HG02973 (cell line): ENCODE measurements around the gene ENDOD1.
A peak's percentile ranks its signal among the peaks of the same experiment; 100 is the strongest.
"Not testable (repeated sequence)": the region's sequence is repeated elsewhere in the genome, so short reads cannot be mapped to it uniquely, and the experiment has no call there.

Source experiments
- ATAC-seq: cut with Tn5 transposase; IDR thresholded peaks from one replicate; pipeline ENCODE4 v1.9.1; 2021; ENCODE audit warnings: moderate library complexity; ENCODE audit not compliant: unreplicated experiment

ENDOD1 gene

GRCh38 chr11:95102733-95103132, 13.1 kb downstream of the ENDOD1 start:
- no peak for ATAC-seq

DNA sequence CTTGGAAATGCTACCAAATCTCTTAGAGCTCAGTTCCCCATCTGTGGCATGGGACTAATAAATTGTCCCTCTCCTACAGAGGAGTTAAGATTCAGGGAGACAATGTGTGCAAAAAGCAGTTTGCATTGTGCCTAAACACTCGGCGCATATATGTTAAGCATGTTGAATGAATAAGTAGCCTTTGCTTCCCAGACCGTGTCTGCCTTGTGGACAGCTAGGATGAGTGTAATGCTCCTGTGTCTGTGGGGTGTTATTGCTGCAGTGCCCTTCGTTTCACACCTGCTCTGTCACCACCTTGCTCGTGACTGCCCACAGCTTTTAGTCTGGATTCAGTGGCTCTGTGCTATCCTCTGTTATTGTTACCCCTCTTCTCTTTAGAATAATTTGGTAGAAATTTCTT, 14.1 kb downstream of the ENDOD1 start:
- ATAC-seq: no peak

- no peak for ATAC-seq
These were observed 14.6 kb downstream of the ENDOD1 start for GRCh38 chr11:95104121-95104830.

- no peak for ATAC-seq
These were observed 15.2 kb downstream of the ENDOD1 start for GRCh38 chr11:95104856-95105255.

DNA sequence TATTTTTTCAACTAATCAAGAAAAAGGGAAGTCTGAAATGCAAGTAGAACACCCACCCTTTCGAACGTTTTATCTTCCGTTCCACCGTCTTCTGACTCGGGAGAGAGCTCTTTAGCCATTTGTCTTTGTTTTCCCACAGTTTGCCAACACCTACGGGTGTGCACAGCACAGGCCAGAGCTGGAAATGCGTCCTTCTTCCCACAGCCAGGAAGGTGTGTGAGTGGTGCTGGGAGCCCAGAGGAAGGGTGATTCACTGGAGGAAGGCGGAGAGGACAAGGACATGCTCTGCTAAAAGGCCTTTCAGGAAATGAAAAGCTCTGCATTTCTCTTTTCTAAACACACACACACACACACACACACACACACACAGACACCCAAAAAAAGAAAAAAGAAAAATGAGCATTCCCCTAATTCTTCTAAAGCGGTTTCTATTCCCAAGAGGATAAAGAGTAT, 18.5 kb downstream of the ENDOD1 start:
- ATAC-seq: no peak

DNA sequence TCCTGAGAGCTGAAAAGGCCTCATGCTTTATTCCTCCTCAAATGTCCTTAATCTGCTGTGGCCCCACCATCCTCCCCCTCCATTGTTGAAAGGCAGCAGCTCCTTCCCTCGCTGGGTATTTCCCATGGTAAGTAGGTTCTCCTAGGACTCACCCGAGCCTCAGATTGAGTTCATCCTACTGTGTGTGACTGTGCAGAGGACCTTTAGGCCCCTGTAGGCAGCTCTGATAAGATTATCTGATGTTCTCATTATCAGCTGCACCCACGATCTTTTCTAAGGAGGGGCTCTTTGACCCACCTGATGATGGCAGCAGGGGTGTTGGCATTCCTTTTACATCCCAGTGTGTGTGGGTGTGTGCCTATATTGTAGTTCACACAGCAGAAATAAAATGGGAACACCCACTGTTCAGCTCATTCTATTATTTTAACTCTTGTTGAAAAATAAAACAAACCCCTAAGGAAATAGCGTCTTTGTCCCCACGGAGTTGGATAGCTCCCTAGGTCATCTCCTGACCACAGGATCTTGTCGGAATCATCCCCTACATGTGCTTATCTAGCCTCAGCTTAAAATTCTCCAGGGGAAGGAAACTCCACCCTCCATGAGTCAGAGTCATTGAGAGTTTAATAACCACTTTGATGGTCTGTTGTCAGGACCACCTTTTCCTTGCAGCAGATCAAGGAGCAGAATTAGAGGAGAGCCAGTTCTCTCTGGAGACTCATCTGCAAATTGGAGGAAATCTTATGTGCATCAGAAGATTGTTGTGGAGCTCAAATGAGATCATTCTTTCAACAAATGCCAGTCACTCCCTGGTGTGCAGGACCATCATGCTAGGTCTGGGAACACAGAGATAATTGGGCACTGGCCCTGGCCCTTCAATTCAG, 19.3 kb downstream of the ENDOD1 start:
- no peak for ATAC-seq

GRCh38 chr11:95111471-95111870, 21.8 kb downstream of the ENDOD1 start:
- ATAC-seq: not testable (repeated sequence)

GRCh38 chr11:95111923-95112540, 22.4 kb downstream of the ENDOD1 start:
- no peak for ATAC-seq

DNA sequence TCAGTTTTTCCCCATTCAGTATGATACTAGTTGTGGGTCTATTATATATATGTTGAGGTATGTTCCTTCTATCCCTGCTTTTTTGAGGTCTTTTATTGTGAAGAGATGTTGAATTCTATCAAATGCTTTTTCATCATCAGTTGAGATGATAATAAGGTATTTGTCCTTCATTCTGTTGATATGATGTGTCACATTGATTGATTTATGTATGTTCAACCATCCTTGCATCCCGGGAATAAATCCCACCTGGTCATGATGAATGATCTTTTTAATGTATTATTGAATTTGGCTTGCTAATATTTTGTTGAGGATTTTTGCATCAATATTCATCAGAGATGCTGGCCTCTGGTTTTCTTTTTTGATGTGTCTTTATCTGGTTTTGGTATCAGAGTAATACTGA, 26.0 kb downstream of the ENDOD1 start:
- ATAC-seq: no peak

DNA sequence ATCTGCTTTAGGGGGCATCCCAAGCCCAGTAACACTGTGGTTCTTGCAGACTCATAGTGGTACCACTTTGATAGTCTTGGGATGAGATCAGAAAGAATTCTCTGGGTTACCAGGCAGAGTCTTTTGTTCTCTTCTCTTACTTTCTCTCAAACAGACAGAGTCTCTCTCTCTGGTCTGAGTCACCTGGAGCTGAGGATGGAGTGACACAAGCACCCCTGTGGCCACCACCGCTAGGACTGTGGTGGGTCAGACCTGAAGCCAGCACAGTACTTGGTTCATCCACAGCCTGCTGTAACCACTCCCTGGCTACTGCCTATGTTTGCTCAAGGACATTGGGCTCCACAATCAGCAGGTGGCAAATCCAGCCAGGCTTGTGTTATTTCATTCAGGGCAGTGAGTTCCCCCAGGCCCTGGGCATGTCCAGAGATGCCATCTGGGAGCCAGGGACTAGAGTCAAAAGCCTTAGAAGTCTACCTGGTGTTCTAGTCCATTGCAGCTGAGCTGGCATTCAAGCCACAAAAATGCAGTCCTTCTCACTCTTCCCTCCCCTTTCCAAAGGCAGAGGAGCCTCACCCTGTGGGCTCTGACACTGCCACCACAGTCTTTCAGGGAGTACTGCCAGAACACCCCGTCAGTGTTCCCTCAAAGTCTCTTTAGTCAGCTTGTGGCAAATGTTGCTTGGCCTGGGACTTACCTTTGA, 29.9 kb downstream of the ENDOD1 start:
- ATAC-seq: no peak

DNA sequence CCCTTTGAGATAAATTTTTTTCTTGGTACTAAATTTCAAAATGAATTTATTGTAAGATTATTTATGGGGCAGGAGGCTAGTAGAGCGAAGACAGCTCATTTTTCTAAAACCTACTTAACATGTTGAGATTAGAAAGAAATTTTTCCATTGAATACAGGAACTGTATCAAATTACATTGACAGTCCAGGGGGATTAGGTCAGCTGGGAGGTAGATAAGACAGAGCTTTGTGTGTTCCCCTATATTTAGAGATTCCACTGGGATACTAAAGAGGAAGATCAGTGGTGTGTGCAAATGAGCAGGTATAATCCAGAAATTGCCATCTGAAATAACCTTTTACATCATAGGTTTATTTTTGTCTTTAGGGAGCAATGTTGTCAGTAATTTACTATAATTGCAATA, 32.1 kb downstream of the ENDOD1 start:
- ATAC-seq: no peak

DNA sequence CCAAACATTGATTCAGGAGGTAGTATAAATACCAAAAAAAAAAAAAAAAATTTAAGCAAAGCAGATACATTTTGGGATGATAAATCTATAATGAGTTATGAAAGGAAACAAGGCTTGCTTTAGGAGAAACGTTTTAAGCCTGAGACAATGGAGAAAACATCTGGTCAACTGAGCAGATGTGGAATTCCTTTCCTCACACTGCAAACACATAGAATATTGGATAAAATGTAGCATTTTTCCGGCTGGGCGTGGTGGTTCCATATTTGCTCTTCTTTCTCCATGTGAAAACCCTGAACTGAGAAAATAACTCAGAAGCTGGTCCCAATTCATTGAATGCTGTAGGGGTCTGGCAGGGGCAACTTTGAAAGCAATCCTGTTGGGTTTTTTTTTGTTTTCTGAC, 33.9 kb downstream of the ENDOD1 start:
- ATAC-seq: no peak

GRCh38 chr11:95128602-95129001, 39.0 kb downstream of the ENDOD1 start:
- ATAC-seq: no peak

DNA sequence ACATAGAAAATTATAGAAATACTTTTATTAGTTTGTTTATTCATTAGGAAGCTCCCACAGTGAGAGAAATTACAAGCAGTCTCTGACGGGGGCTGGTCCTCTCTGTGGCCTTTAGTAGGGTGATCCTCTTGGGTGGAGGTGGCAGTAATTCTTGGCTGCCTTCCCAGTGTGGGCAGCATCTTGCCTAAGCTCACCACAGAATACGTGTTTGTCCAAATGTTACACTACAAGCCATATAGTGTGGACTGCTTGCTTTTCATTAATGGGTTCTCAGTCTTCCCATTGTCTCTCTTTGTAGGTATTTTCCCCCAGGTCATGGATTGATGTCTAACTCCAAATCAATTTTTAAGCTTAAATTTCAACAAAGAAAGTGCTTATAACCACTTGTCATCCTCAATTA, 43.3 kb downstream of the ENDOD1 start:
- ATAC-seq: no peak

GRCh38 chr11:95134491-95134890, 44.8 kb downstream of the ENDOD1 start:
- ATAC-seq: no peak

- ATAC-seq: no peak
These were observed 45.5 kb downstream of the ENDOD1 start for GRCh38 chr11:95135155-95135554.

GRCh38 chr11:95135880-95136279, 46.2 kb downstream of the ENDOD1 start:
- no peak for ATAC-seq

DNA sequence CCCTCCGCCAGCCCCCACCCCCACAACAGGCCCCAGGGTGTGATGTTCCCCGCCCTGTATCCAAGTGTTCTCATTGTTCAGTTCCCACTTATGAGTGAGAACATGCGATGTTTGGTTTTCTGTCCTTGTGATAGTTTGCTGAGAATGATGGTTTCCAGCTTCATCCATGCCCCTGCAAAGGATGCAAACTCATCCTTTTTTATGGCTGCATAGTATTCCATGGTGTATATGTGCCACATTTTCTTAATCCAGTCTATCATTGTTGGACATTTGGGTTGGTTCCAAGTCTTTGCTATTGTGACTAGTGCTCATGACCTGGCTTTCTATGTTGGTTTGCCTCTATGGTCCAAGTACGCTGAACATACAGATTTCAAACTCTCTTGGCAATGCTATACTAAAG, 47.1 kb downstream of the ENDOD1 start:
- ATAC-seq: not testable (repeated sequence)

GRCh38 chr11:95137299-95137698, 47.7 kb downstream of the ENDOD1 start:
- ATAC-seq: no peak

- peak; percentile 83 for ATAC-seq
These were observed 48.8 kb downstream of the ENDOD1 start for GRCh38 chr11:95138448-95138847.

DNA sequence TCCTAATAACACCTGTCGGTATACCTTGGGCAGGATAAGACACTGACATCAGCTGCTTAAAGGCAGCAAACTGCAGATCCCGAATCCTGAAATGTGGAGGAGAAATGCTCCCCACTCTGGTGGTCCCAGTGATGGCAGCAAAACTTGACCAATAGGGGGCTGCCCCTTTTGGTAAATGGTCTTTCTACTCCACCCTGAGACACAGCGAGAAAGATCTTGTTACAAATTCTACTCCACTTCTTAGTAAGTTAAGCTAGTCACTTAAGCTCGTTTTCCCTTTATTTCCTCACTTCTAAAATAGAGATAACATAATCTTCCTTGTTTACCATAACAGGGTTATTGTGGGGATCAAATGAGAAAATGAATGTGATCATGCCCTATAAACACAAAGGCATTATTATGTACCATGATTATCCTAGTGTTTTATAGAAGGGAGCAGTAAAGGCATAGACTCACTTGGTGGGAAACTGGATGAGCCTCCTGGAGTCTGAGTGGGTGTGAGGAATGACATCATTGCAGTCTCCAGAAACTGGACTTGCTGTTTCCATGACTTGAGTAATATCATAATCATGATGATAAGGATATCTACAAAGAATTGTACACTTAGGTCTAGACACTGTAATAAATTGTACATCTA, 50.9 kb downstream of the ENDOD1 start:
- ATAC-seq: no peak
